Prostate gland (tissue), 2 donors: ENCODE data around the gene LIN28A.

ENCODE experiments used
- CTCF ChIP-seq, 4 experiments: fragments of 200-600 bp in 2 of 4; fragments of 450-650 bp in 2 of 4; sonication (generic) in 2 of 4; IDR thresholded peaks; 1 replicate in 3 of 4; 2 replicates in 1 of 4; pipeline ENCODE4 v1.5.1; 2016 to 2019; ENCODE audit warnings: antibody characterized with exemption in 4 of 4, mild to moderate bottlenecking in 2 of 4, moderate library complexity in 2 of 4
- POLR2AphosphoS5 ChIP-seq: sonication (generic); formaldehyde crosslinking; IDR thresholded peaks from one replicate; pipeline ENCODE4 v1.6.1; 2017; ENCODE audit warnings: antibody characterized with exemption

GRCh38 chr1:26440259-26440658 lies 29.6 kb downstream of the LIN28A start:
- TF ChIP-seq POLR2AphosphoS5 (no peak), CTCF (IDR thresholded peaks at IDR 0.05) (no peak)
